Thymus (tissue), 11 donors: ENCODE measurements around the gene ATP8A1. TPM values are rescaled to one million over a fixed set of nuclear protein-coding genes. Genes with fewer than 3 reads are reported as not detected.

Experiments used
- DNase-seq, 9 donors: peaks; one replicate each; pipeline ENCODE4 v3.0.0-alpha.2; 2013; ENCODE audit warnings: low spot score in 9 of 9, low read depth in 6 of 9, missing footprints in 1 of 9
- H3K27ac ChIP-seq, 2 donors: one replicate each; pipeline ENCODE4 v1.5.1; 2013; ENCODE audit warnings: control low read depth in 1 of 2, low read depth in 1 of 2, low read length in 1 of 2, mild to moderate bottlenecking in 1 of 2, moderate library complexity in 1 of 2
- H3K27me3 ChIP-seq, 2 donors: one replicate each; pipeline ENCODE4 v1.5.1; 2013; ENCODE audit warnings: low read length in 1 of 2; ENCODE audit not compliant: control insufficient read depth in 2 of 2, insufficient read depth in 1 of 2
- H3K36me3 ChIP-seq, 2 donors: one replicate each; pipeline ENCODE4 v1.5.1; 2013; ENCODE audit warnings: low read length in 1 of 2, mild to moderate bottlenecking in 1 of 2, moderate library complexity in 1 of 2; ENCODE audit not compliant: control insufficient read depth in 2 of 2, insufficient read depth in 2 of 2
- H3K4me1 ChIP-seq, 2 donors: one replicate each; pipeline ENCODE4 v1.5.1; 2013; ENCODE audit warnings: low read length in 2 of 2; ENCODE audit not compliant: control insufficient read depth in 2 of 2, insufficient read depth in 2 of 2
- H3K4me3 ChIP-seq, 2 donors: one replicate each; pipeline ENCODE4 v1.5.1; 2013; ENCODE audit warnings: low read length in 2 of 2, control low read depth in 1 of 2, mild to moderate bottlenecking in 1 of 2
- H3K9me3 ChIP-seq, 2 donors: one replicate each; pipeline ENCODE4 v1.5.1; 2013; ENCODE audit warnings: low read length in 1 of 2, mild to moderate bottlenecking in 1 of 2; ENCODE audit not compliant: control insufficient read depth in 2 of 2, insufficient read depth in 1 of 2
- WGBS: extraction: QIAGEN DNeasy Blood & Tissue Kit; methylation state at CpG from one replicate; pipeline ENCODE4 v1.1.7; 2013; 5-methylcytosine and 5-hydroxymethylcytosine counted together
- polyA plus RNA-seq: library from polyadenylated mRNA; stranded (reverse); fragments of 200-250 nt; gene quantifications from one replicate; pipeline ENCODE4 v1.2.3, GENCODE V29; 2013
- total RNA-seq: library from RNA; stranded (reverse); fragments of 120-200 nt; gene quantifications from one replicate; pipeline ENCODE4 v1.2.4, GENCODE V29; 2013
- donor health status: healthy.

Gene ATP8A1
- total and polyA plus RNA-seq, 2 donors: 25.0 to 30.9 TPM

GRCh38 chr4:42484630-42485029 is 172.3 kb downstream of the ATP8A1 start:
- Histone ChIP-seq H3K36me3 (no peaks in the 10 kb centered on the region), H3K9me3 (no peaks in the 10 kb centered on the region), H3K4me1 (no peaks in the 10 kb centered on the region), H3K27ac (no peak overlapping the region), H3K4me3 (no peak overlapping the region), H3K27me3 (no peaks in the 10 kb centered on the region)
- WGBS: 98% methylated on average over 4 of the region's 4 CpGs
- DNase-seq: no peak

GRCh38 chr4:42483426-42484379 is 173.2 kb downstream of the ATP8A1 start:
- 90% methylated on average over 9 of the region's 9 CpGs for WGBS
- Histone ChIP-seq H3K9me3 (no peaks in the 10 kb centered on the region), H3K27ac (no peak overlapping the region), H3K4me3 (no peak overlapping the region), H3K27me3 (no peaks in the 10 kb centered on the region), H3K36me3 (no peaks in the 10 kb centered on the region), H3K4me1 (no peaks in the 10 kb centered on the region)
- DNase-seq: no peak

- Histone ChIP-seq H3K4me1 (no peaks in the 10 kb centered on the region), H3K9me3 (no peaks in the 10 kb centered on the region), H3K36me3 (no peaks in the 10 kb centered on the region), H3K4me3 (no peak overlapping the region), H3K27ac (no peak overlapping the region), H3K27me3 (no peaks in the 10 kb centered on the region)
- 96% methylated on average over 5 of the region's 5 CpGs for WGBS
- no peak for DNase-seq
Measured at GRCh38 chr4:42482516-42483327, 174.2 kb downstream of the ATP8A1 start.

GRCh38 chr4:42480717-42481116 is 176.2 kb downstream of the ATP8A1 start:
- no peak for DNase-seq
- WGBS: 96% methylated on average over 1 of the region's 1 CpG
- no peaks in the 10 kb centered on the region for H3K4me1 ChIP-seq
- H3K4me3 ChIP-seq: no peak overlapping the region
- H3K27ac ChIP-seq: no peak overlapping the region
- H3K36me3 ChIP-seq: no peaks in the 10 kb centered on the region
- no peaks in the 10 kb centered on the region for H3K9me3 ChIP-seq
- H3K27me3 ChIP-seq: no peaks in the 10 kb centered on the region

- H3K4me3 ChIP-seq: no peak overlapping the region
- no peaks in the 10 kb centered on the region for H3K9me3 ChIP-seq
- H3K4me1 ChIP-seq: no peaks in the 10 kb centered on the region
- no peaks in the 10 kb centered on the region for H3K27me3 ChIP-seq
- H3K27ac ChIP-seq: no peak overlapping the region
- no peak for DNase-seq
- 94% methylated on average over 1 of the region's 1 CpG for WGBS
- H3K36me3 ChIP-seq: no peaks in the 10 kb centered on the region
Measured at GRCh38 chr4:42480281-42480680, 176.6 kb downstream of the ATP8A1 start.

GRCh38 chr4:42478946-42479345 is 178.0 kb downstream of the ATP8A1 start:
- Histone ChIP-seq H3K9me3 (no peaks in the 10 kb centered on the region), H3K4me3 (no peak overlapping the region), H3K4me1 (no peaks in the 10 kb centered on the region), H3K36me3 (no peaks in the 10 kb centered on the region), H3K27ac (no peak overlapping the region), H3K27me3 (no peaks in the 10 kb centered on the region)
- DNase-seq: no peak

- Histone ChIP-seq H3K36me3 (no peaks in the 10 kb centered on the region), H3K27ac (no peak overlapping the region), H3K9me3 (no peaks in the 10 kb centered on the region), H3K27me3 (no peaks in the 10 kb centered on the region), H3K4me1 (no peaks in the 10 kb centered on the region), H3K4me3 (no peak overlapping the region)
- DNase-seq: no peak
- 98% methylated on average over 2 of the region's 2 CpGs for WGBS
Measured at GRCh38 chr4:42478509-42478908, 178.4 kb downstream of the ATP8A1 start.

GRCh38 chr4:42474406-42474805 is 182.5 kb downstream of the ATP8A1 start:
- no peaks in the 10 kb centered on the region for H3K27me3 ChIP-seq
- no peaks in the 10 kb centered on the region for H3K9me3 ChIP-seq
- no peaks in the 10 kb centered on the region for H3K4me1 ChIP-seq
- no peak for DNase-seq
- no peak overlapping the region for H3K4me3 ChIP-seq
- WGBS: 95% methylated on average over 3 of the region's 3 CpGs
- no peaks in the 10 kb centered on the region for H3K36me3 ChIP-seq
- no peak overlapping the region for H3K27ac ChIP-seq

GRCh38 chr4:42473071-42473684 is 183.7 kb downstream of the ATP8A1 start:
- Histone ChIP-seq H3K27ac (no peak overlapping the region), H3K4me1 (no peaks in the 10 kb centered on the region), H3K4me3 (no peak overlapping the region), H3K36me3 (no peaks in the 10 kb centered on the region), H3K9me3 (no peaks in the 10 kb centered on the region), H3K27me3 (no peaks in the 10 kb centered on the region)
- no peak for DNase-seq
- 97% methylated on average over 3 of the region's 3 CpGs for whole genome bisulfite sequencing
